ENCODE measurements around the gene BTBD7. TPM values are rescaled to one million over a fixed set of nuclear protein-coding genes. Genes with fewer than 3 reads are reported as not detected.

BTBD7 gene
- total RNA-seq, 3 donors from 2014 or later: 39.9 to 59.2 (median 45.6) TPM

GRCh38 chr14:93331728-93332396 lies 974 bp downstream of the BTBD7 start:
- no peak for ATAC-seq
- DNase-seq: peak in 1 of 3 donors; percentile 33
- H3K9me3 ChIP-seq: no peaks in the 10 kb centered on the region
- intact Hi-C loops (cut with DNase I, micrococcal nuclease): no loop called here
- H3K36me3 ChIP-seq (ENCODE audit: low read depth): no peaks in the 10 kb centered on the region
- peaks cover 38% of the 10 kb centered on the region for H3K4me1 ChIP-seq (ENCODE audit: low read depth)
- peak overlapping the region; percentile 94 for H3K4me3 ChIP-seq
- no peak for TF ChIP-seq CTCF (IDR thresholded peaks at IDR 0.05)

GRCh38 chr14:93331002-93331727 lies 1.7 kb downstream of the BTBD7 start:
- no peak overlapping the region for H3K4me3 ChIP-seq
- peaks cover 38% of the 10 kb centered on the region for H3K4me1 ChIP-seq (ENCODE audit: low read depth)
- intact Hi-C loops (cut with DNase I, micrococcal nuclease): no loop called here
- no peak for TF ChIP-seq CTCF (IDR thresholded peaks at IDR 0.05)
- no peaks in the 10 kb centered on the region for H3K9me3 ChIP-seq
- DNase-seq (peak in 2 of 3 donors; percentile 56 to 64), ATAC-seq (no peak)
- H3K36me3 ChIP-seq (ENCODE audit: low read depth): no peaks in the 10 kb centered on the region

GRCh38 chr14:93330609-93331000 lies 2.2 kb downstream of the BTBD7 start:
- no peak for DNase-seq
- no peak for ATAC-seq
- Histone ChIP-seq H3K4me1 (ENCODE audit: low read depth) (peaks cover 38% of the 10 kb centered on the region), H3K9me3 (no peaks in the 10 kb centered on the region), H3K4me3 (no peak overlapping the region), H3K36me3 (ENCODE audit: low read depth) (no peaks in the 10 kb centered on the region)
- intact Hi-C loops (cut with DNase I, micrococcal nuclease): no loop called here
- TF ChIP-seq CTCF (IDR thresholded peaks at IDR 0.05): no peak

- intact Hi-C loops (cut with DNase I, micrococcal nuclease): no loop called here
- Histone ChIP-seq H3K36me3 (ENCODE audit: low read depth) (no peaks in the 10 kb centered on the region), H3K9me3 (no peaks in the 10 kb centered on the region), H3K4me3 (no peak overlapping the region), H3K4me1 (ENCODE audit: low read depth) (peaks cover 38% of the 10 kb centered on the region)
- DNase-seq: no peak
- no peak for TF ChIP-seq CTCF (IDR thresholded peaks at IDR 0.05)
- ATAC-seq: peak; percentile 40
Observed at GRCh38 chr14:93329965-93330608, 2.7 kb downstream of the BTBD7 start.

GRCh38 chr14:93328546-93328945 lies 4.3 kb downstream of the BTBD7 start:
- Histone ChIP-seq H3K4me1 (ENCODE audit: low read depth) (peaks cover 31% of the 10 kb centered on the region), H3K4me3 (no peak overlapping the region), H3K9me3 (no peaks in the 10 kb centered on the region), H3K36me3 (ENCODE audit: low read depth) (no peaks in the 10 kb centered on the region)
- ATAC-seq: no peak
- TF ChIP-seq CTCF (IDR thresholded peaks at IDR 0.05): no peak
- no peak for DNase-seq
- intact Hi-C loops (cut with DNase I, micrococcal nuclease): no loop called here
